ENCODE measurements around the gene SERPINA4.

- TF ChIP-seq SUZ12 (IDR thresholded peaks at IDR 0.05; ENCODE audit: extremely low read depth, insufficient read depth, insufficient read length) = no peak
- no peak for TF ChIP-seq YY1 (IDR thresholded peaks at IDR 0.05; ENCODE audit: insufficient read depth, insufficient read length)
These were observed 40.7 kb downstream of the SERPINA4 start for GRCh38 chr14:94601884-94602391.

All from NT2/D1 (cell line).